Fibroblast of villous mesenchyme (primary cell): ENCODE measurements around the gene C7orf57. TPM values are rescaled to one million over a fixed set of nuclear protein-coding genes. Genes with fewer than 3 reads are reported as not detected.
A peak's percentile ranks its signal among the peaks of the same experiment; 100 is the strongest.

Experiments used
- DNase-seq: peaks from one replicate; pipeline ENCODE4 v3.0.0-alpha.2; 2010; ENCODE audit warnings: low read depth
- H3K4me3 ChIP-seq: 2 replicates; pipeline ENCODE4 v1.5.1; 2011; ENCODE audit warnings: low read depth, mild to moderate bottlenecking, low read length
- total RNA-seq: library from RNA; depleted of rRNA; stranded (reverse); fragments of >200 nt; gene quantifications from 2 replicates; pipeline ENCODE4 v1.2.3, GENCODE V29; 2012
- TF ChIP-seq, protein P1 (sequence below): IDR thresholded peaks from 2 replicates; pipeline ENCODE4 v1.5.1; 2012; ENCODE audit warnings: low read depth, mild to moderate bottlenecking, low read length; ENCODE audit not compliant: insufficient read depth

C7orf57 gene
- total RNA-seq, 1 donor = 0.43 TPM

DNA sequence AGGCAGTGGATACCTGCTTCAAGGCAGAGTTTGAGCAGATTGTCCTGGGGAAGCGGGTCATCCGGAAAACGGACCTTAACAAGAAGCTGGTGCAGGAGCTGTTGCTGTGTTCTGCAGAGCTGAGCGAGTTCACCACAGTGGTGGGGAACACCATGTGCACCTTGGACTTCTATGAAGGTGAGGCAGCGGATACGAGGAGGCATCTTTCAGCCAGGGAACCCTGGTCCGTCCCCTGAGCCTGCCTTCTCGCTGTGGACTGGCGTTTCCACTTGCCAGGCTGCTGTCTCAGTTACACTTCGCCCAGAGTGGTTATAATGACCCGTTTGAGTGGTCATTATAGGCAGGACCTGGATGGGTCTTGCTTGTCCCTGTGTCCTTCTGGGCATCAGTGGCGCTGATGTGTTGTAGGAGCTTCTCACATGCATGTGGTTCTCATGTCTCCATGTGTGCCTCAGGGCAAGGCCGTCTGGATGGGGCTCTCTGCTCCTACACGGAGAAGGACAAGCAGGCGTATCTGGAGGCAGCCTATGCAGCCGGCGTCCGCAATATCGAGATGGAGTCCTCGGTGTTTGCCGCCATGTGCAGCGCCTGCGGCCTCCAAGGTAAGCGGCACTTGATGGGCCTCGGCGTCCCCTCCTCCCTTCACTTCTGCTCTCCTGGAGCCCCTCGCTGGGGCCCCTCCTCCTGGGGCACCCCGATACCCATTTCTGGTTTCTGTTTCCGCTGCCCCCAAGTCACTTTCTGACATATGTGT, 71.7 kb downstream of the C7orf57 start:
- no peak overlapping the region for H3K4me3 ChIP-seq
- TF ChIP-seq, protein P1, sequence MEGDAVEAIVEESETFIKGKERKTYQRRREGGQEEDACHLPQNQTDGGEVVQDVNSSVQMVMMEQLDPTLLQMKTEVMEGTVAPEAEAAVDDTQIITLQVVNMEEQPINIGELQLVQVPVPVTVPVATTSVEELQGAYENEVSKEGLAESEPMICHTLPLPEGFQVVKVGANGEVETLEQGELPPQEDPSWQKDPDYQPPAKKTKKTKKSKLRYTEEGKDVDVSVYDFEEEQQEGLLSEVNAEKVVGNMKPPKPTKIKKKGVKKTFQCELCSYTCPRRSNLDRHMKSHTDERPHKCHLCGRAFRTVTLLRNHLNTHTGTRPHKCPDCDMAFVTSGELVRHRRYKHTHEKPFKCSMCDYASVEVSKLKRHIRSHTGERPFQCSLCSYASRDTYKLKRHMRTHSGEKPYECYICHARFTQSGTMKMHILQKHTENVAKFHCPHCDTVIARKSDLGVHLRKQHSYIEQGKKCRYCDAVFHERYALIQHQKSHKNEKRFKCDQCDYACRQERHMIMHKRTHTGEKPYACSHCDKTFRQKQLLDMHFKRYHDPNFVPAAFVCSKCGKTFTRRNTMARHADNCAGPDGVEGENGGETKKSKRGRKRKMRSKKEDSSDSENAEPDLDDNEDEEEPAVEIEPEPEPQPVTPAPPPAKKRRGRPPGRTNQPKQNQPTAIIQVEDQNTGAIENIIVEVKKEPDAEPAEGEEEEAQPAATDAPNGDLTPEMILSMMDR = no peak
- no peak for DNase-seq

DNA sequence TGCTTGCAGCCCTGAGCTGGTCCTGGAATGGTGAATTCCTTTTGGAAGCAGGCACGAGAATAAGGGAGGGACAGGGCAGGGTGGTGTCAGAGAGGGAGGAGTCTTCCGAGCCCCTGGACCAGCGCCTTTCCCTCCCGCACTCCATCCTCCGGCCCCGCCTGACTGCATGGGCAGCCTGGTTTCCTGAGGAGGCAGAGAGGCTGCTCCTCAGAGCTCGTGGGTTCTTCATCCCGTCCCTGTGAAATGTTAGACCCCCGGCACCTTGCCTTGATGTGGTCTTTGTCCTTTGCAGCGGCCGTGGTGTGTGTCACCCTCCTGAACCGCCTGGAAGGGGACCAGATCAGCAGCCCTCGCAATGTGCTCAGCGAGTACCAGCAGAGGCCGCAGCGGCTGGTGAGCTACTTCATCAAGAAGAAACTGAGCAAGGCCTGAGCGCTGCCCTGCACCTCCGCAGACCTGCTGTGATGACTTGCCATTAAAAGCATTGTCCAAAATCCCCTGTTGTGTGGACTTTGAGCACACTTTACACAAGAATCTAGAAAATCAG, 72.7 kb downstream of the C7orf57 start:
- TF ChIP-seq, protein P1 = no peak
- H3K4me3 ChIP-seq = no peak overlapping the region
- DNase-seq = no peak

DNA sequence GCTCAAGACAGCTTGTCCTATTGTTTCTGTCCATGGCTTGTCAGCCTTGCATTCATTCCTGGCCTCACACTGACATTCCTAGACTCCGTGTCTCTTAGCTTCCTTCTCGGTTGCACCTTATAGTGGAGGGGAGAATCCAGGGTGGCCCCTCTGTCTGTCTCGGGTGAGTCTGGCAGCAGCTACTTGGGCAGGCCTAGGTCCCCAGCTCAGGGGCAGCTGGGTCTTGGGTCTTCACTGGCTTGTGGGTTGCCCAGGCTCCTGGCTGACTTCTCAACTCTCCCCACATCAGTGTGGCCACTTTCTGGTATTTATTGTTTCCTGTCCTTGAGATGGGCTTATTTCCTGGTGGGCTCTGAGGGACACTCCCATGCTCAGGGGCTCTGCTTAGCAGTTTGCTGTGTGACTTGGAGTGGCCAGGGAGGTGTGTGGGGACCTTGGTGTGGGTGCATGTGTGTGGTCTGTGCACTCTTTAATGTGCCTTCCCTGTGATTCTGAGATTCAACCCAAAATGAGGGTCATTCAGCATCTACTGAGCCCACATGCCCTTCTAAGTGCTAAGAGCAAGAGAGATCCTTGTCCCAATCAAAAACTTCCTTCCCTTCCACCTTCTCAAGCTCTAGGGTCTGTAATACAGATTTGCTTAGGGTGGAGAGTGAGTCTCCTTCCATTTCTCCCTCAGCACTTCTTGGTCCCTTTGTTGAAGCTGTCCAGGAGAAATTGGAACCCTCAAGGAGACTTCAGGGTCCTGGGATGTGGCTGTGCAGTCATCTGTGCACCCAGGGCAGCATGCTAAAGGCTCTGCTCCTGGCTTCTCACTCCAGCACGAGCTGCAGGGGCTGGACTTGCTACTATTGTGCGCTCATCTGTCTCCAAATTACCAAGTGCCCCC, 73.9 kb downstream of the C7orf57 start:
- no peak overlapping the region for H3K4me3 ChIP-seq
- TF ChIP-seq, protein P1 = no peak
- no peak for DNase-seq

DNA sequence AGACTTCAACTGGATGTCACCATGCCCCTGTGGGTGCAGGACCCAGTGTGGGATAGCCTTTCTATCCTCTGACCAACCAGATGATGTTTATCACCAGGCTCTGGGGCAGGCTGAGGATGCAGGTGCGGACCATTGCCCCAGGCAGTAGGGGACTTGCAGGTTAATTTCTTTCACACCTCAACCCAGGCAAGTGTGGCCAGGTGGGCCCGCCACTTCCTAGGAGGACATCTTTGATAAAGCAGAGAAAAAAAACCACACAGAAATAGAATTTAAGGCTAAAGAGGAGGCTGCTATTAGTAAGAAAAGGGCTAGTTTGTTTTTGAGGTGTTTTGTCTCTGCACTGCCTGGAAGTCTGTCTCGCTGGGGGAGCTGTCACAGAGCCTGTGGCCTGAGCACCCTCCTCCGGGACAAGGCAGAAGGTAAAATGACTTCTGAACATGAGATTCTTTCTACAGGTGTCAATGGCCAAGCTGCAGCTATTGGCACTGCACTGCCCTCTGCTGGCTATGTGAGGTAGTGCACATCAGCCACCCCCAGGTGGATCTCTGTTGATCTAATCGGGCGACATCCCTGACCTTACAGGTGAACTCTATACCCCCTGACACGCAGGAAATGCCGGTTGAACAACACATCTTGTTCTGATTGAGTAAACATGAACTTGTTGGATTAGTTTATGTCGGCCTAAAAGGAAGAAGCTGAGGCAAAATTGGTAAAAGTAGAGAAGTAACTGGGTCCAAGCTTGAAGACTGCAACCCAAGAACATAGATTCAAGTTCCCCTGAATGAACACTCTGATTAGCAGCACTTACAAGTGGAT, 74.7 kb downstream of the C7orf57 start:
- H3K4me3 ChIP-seq = no peak overlapping the region
- TF ChIP-seq, protein P1 = peak; percentile 95
- peak; percentile 57 for DNase-seq

DNA sequence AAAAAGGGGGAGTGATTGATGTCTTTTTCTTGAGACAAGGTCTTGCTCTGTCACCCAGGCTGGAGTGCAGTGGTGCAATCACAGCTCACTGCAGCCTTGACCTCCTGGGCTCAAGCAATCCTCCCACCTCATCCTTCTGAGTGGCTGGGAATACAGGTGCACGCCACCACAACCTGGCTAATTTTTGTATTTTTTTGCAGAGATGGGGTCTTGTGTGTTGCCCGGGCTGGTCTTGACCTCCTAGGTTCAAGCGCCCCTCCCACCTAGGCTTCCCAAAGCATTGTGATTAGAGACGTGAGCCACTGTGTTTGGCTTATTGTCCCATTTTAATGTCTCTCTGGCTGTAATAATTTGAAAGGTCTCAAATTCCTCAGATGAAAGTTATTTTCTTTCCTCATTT, 75.5 kb downstream of the C7orf57 start:
- TF ChIP-seq, protein P1 = no peak
- H3K4me3 ChIP-seq = no peak overlapping the region
- DNase-seq = no peak

Other genes with a start within 250 kb of the C7orf57 start
- gene PKD1L1, start 87.1 kb upstream of the C7orf57 start, total RNA-seq = 0.32 and 0.43 TPM in 2 replicates
- gene HUS1, start 55.9 kb upstream of the C7orf57 start, total RNA-seq = 20.6 and 29.4 TPM in 2 replicates
- gene SUN3, start 6.4 kb upstream of the C7orf57 start, total RNA-seq = not detected in 2 replicates
- 25.9 and 34.5 TPM in 2 replicates for gene UPP1, start 53.7 kb downstream of the C7orf57 start, total RNA-seq
- gene ABCA13, start 135.9 kb downstream of the C7orf57 start, total RNA-seq = under 0.01 TPM in 1 of 2 replicates, not detected in the other